Liver (tissue), 9 donors: Measurements from ENCODE around the gene ICAM4. TPM values are rescaled to one million over a fixed set of nuclear protein-coding genes. Genes with fewer than 3 reads are reported as not detected.

Source experiments
- DNase-seq: peaks from one replicate; pipeline ENCODE4 v3.0.0-alpha.2; 2017; ENCODE audit warnings: low spot score
- H3K27ac ChIP-seq, 2 donors: one replicate each; pipeline ENCODE4 v1.7.0; 2013; ENCODE audit warnings: inconsistent platforms in 2 of 2, low read length in 2 of 2, control low read depth in 1 of 2, low read depth in 1 of 2, mild to moderate bottlenecking in 1 of 2
- H3K27me3 ChIP-seq, 4 donors: one replicate each; pipeline versions ENCODE4 v1.6.1 to v1.7.0; 2013; ENCODE audit warnings: low read length in 3 of 4, inconsistent platforms in 1 of 4, mild to moderate bottlenecking in 1 of 4, moderate library complexity in 1 of 4; ENCODE audit not compliant: control insufficient read depth in 4 of 4, insufficient read depth in 4 of 4
- H3K36me3 ChIP-seq, 4 donors: one replicate each; pipeline versions ENCODE4 v1.6.1 to v1.7.0; 2013; ENCODE audit warnings: low read length in 3 of 4, mild to moderate bottlenecking in 3 of 4, low read depth in 1 of 4, moderate library complexity in 1 of 4; ENCODE audit not compliant: control insufficient read depth in 4 of 4, insufficient read depth in 3 of 4
- H3K4me1 ChIP-seq, 4 donors: one replicate each; pipeline versions ENCODE4 v1.6.1 to v1.7.0; 2013; ENCODE audit warnings: low read length in 3 of 4, mild to moderate bottlenecking in 3 of 4, moderate library complexity in 1 of 4; ENCODE audit not compliant: control insufficient read depth in 4 of 4, insufficient read depth in 4 of 4
- H3K4me3 ChIP-seq, 3 donors: one replicate each; pipeline versions ENCODE4 v1.6.1 to v1.7.0; 2013; ENCODE audit warnings: low read length in 3 of 3, control low read depth in 1 of 3, low read depth in 1 of 3, mild to moderate bottlenecking in 1 of 3
- H3K9ac ChIP-seq, 2 donors: one replicate each; pipeline ENCODE4 v1.7.0; 2013; ENCODE audit warnings: low read length in 2 of 2, mild to moderate bottlenecking in 2 of 2, moderate library complexity in 2 of 2, control low read depth in 1 of 2, low read depth in 1 of 2
- H3K9me3 ChIP-seq, 4 donors: one replicate each; pipeline versions ENCODE4 v1.6.1 to v1.7.0; 2013; ENCODE audit warnings: low read length in 3 of 4; ENCODE audit not compliant: control insufficient read depth in 4 of 4
- ATF3 ChIP-seq: IDR thresholded peaks from 2 replicates; pipeline ENCODE4 v1.6.1; 2016; ENCODE audit warnings: antibody characterized with exemption
- CTCF ChIP-seq: fragments of 150-350 bp; IDR thresholded peaks from 2 replicates; pipeline ENCODE4 v1.5.1; 2017; ENCODE audit warnings: improper control_type of control experiment, low read depth, low read length; ENCODE audit not compliant: missing input control
- EGR1 ChIP-seq, 2 donors: IDR thresholded peaks; 2 replicates each; pipeline ENCODE4 v1.6.1; 2016 to 2018; ENCODE audit warnings: antibody characterized with exemption in 2 of 2, low read depth in 2 of 2
- FOXA1 ChIP-seq: IDR thresholded peaks from 2 replicates; pipeline ENCODE4 v1.6.1; 2016; ENCODE audit warnings: antibody characterized with exemption
- FOXA2 ChIP-seq: IDR thresholded peaks from 2 replicates; pipeline ENCODE4 v1.6.1; 2016; ENCODE audit warnings: antibody characterized with exemption
- GABPA ChIP-seq, 2 donors: IDR thresholded peaks in 1 of 2; conservative IDR thresholded peaks in 1 of 2; 2 replicates each; pipeline ENCODE4 v1.6.1; 2016; ENCODE audit warnings: antibody characterized with exemption in 2 of 2, mild to moderate bottlenecking in 1 of 2, moderate library complexity in 1 of 2
- HNF4A ChIP-seq, 2 donors: conservative IDR thresholded peaks; 2 replicates each; pipeline ENCODE4 v1.6.1; 2016; ENCODE audit warnings: antibody characterized with exemption in 2 of 2, mild to moderate bottlenecking in 2 of 2
- HNF4G ChIP-seq: IDR thresholded peaks from 2 replicates; pipeline ENCODE4 v1.6.1; 2016; ENCODE audit warnings: antibody characterized with exemption
- JUND ChIP-seq, 2 donors: IDR thresholded peaks; 2 replicates each; pipeline ENCODE4 v1.6.1; 2016; ENCODE audit warnings: antibody characterized with exemption in 2 of 2
- NR2F2 ChIP-seq: IDR thresholded peaks from 2 replicates; pipeline ENCODE4 v1.6.1; 2016; ENCODE audit warnings: antibody characterized with exemption
- RAD21 ChIP-seq, 2 donors: IDR thresholded peaks; 2 replicates each; pipeline ENCODE4 v1.6.1; 2016; ENCODE audit warnings: antibody characterized with exemption in 2 of 2, mild to moderate bottlenecking in 2 of 2
- RXRA ChIP-seq, 2 donors: IDR thresholded peaks; 2 replicates each; pipeline ENCODE4 v1.6.1; 2017 to 2018; ENCODE audit warnings: antibody characterized with exemption in 2 of 2, mild to moderate bottlenecking in 1 of 2
- SP1 ChIP-seq: IDR thresholded peaks from 2 replicates; pipeline ENCODE4 v1.6.1; 2018; ENCODE audit warnings: antibody characterized with exemption, mild to moderate bottlenecking
- TAF1 ChIP-seq: conservative IDR thresholded peaks from 2 replicates; pipeline ENCODE4 v1.6.1; 2016; ENCODE audit warnings: antibody characterized with exemption, mild to moderate bottlenecking
- YY1 ChIP-seq: IDR thresholded peaks from 2 replicates; pipeline ENCODE4 v1.6.1; 2016; ENCODE audit warnings: antibody characterized with exemption, mild to moderate bottlenecking
- ZBTB33 ChIP-seq: IDR thresholded peaks from 2 replicates; pipeline ENCODE4 v1.6.1; 2016; ENCODE audit warnings: antibody characterized with exemption
- WGBS: extraction: QIAGEN DNeasy Blood & Tissue Kit; methylation state at CpG from one replicate; pipeline ENCODE4 v1.1.7; 2013; 5-methylcytosine and 5-hydroxymethylcytosine counted together
- polyA plus RNA-seq, 2 donors: library from polyadenylated mRNA; stranded (reverse) in 1 of 2; unstranded in 1 of 2; fragments of 200-250 nt in 1 of 2; fragments of >200 nt in 1 of 2; fragmentation: Nextera tagmentation in 1 of 2; extraction: Ambion mirVana in 1 of 2; gene quantifications; one replicate each; pipeline versions ENCODE4 v1.2.1 to v1.2.3, GENCODE V29; 2013 to 2015
- total RNA-seq, 2 donors: library from RNA; depleted of rRNA; stranded (reverse); fragments of >200 nt; gene quantifications; one replicate each; pipeline ENCODE4 v1.2.3, GENCODE V29; 2014
- TF ChIP-seq, protein P1 (sequence below): IDR thresholded peaks from 2 replicates; pipeline ENCODE4 v1.6.1; 2016; ENCODE audit warnings: antibody characterized with exemption
- TF ChIP-seq, protein P2 (sequence below): IDR thresholded peaks from 2 replicates; pipeline ENCODE4 v1.6.1; 2016; ENCODE audit warnings: antibody characterized with exemption, mild to moderate bottlenecking
- donor health status: healthy.
- donor health status: healthy.
- donor health status: healthy.
- donor health status: healthy.
- donor health status: healthy.

ICAM4 gene
- total and polyA plus RNA-seq, 4 donors, result 0.05 to 74.1 (median 0.33) TPM; not detected in 1

- Histone ChIP-seq H3K27ac (no peak overlapping the region), H3K4me3 (no peak overlapping the region), H3K4me1 (no peaks in the 10 kb centered on the region), H3K27me3 (no peaks in the 10 kb centered on the region), H3K9me3 (no peaks in the 10 kb centered on the region), H3K36me3 (peaks cover 9 to 61% (median 33%) of the 10 kb centered on the region in 4 donors), H3K9ac (no peak overlapping the region)
- WGBS, result 98% methylated on average over 1 of the region's 1 CpG
- TF ChIP-seq RAD21 (IDR thresholded peaks at IDR 0.05), result no peak
- TF ChIP-seq, protein P1, sequence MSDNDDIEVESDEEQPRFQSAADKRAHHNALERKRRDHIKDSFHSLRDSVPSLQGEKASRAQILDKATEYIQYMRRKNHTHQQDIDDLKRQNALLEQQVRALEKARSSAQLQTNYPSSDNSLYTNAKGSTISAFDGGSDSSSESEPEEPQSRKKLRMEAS, result no peak
- no peak for TF ChIP-seq ZBTB33
- no peak for TF ChIP-seq FOXA2
- no peak for TF ChIP-seq EGR1 (IDR thresholded peaks at IDR 0.05; ENCODE audit: low read depth in 2 of 2)
- no peak for TF ChIP-seq NR2F2
- TF ChIP-seq, protein P2, sequence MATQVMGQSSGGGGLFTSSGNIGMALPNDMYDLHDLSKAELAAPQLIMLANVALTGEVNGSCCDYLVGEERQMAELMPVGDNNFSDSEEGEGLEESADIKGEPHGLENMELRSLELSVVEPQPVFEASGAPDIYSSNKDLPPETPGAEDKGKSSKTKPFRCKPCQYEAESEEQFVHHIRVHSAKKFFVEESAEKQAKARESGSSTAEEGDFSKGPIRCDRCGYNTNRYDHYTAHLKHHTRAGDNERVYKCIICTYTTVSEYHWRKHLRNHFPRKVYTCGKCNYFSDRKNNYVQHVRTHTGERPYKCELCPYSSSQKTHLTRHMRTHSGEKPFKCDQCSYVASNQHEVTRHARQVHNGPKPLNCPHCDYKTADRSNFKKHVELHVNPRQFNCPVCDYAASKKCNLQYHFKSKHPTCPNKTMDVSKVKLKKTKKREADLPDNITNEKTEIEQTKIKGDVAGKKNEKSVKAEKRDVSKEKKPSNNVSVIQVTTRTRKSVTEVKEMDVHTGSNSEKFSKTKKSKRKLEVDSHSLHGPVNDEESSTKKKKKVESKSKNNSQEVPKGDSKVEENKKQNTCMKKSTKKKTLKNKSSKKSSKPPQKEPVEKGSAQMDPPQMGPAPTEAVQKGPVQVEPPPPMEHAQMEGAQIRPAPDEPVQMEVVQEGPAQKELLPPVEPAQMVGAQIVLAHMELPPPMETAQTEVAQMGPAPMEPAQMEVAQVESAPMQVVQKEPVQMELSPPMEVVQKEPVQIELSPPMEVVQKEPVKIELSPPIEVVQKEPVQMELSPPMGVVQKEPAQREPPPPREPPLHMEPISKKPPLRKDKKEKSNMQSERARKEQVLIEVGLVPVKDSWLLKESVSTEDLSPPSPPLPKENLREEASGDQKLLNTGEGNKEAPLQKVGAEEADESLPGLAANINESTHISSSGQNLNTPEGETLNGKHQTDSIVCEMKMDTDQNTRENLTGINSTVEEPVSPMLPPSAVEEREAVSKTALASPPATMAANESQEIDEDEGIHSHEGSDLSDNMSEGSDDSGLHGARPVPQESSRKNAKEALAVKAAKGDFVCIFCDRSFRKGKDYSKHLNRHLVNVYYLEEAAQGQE, result no peak
- TF ChIP-seq HNF4G, result no peak
- TF ChIP-seq YY1, result no peak
- TF ChIP-seq RXRA (IDR thresholded peaks at IDR 0.05), result no peak
- no peak for TF ChIP-seq JUND (IDR thresholded peaks at IDR 0.05)
- no peak for TF ChIP-seq ATF3
- no peak for TF ChIP-seq SP1
- no peak for TF ChIP-seq TAF1
- no peak for TF ChIP-seq CTCF
- TF ChIP-seq HNF4A (conservative IDR thresholded peaks at IDR 0.05), result no peak
- TF ChIP-seq GABPA (IDR thresholded peaks at IDR 0.05 in 1 of 2, conservative IDR thresholded peaks at IDR 0.05 in 1 of 2), result no peak
- TF ChIP-seq FOXA1, result no peak
- DNase-seq, result no peak
Observed at GRCh38 chr19:10278935-10279334, 7.8 kb upstream of the ICAM4 start.
